ENCODE results near the gene MLYCD.

MLYCD gene

GRCh38 chr16:83900571-83900970 is 1.7 kb downstream of the MLYCD start:
- DNase-seq, result no peak

GRCh38 chr16:83901101-83901500 is 2.2 kb downstream of the MLYCD start:
- no peak for DNase-seq

GRCh38 chr16:83903751-83904150 is 4.8 kb downstream of the MLYCD start:
- DNase-seq, result no peak

GRCh38 chr16:83906683-83907082 is 7.8 kb downstream of the MLYCD start:
- no peak for DNase-seq

DNA sequence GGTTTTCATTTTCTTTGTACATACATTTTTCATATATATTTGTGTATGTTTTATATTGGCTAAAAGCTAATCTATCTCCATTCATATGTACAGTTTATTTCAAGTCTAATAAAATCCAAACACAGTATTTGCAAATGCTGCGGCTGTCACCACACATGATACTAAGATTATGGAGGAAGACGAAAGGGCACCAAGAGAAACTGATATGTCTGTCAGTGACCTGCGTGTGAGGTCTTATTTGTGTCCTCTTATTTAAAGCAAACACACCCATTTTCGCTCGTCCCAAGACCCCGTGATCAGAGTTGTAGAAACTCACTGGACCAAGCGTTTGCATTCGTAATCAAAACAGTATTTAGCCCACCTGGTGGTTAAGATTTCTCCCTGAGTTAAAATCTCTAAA is 8.2 kb downstream of the MLYCD start:
- DNase-seq, result no peak

DNA sequence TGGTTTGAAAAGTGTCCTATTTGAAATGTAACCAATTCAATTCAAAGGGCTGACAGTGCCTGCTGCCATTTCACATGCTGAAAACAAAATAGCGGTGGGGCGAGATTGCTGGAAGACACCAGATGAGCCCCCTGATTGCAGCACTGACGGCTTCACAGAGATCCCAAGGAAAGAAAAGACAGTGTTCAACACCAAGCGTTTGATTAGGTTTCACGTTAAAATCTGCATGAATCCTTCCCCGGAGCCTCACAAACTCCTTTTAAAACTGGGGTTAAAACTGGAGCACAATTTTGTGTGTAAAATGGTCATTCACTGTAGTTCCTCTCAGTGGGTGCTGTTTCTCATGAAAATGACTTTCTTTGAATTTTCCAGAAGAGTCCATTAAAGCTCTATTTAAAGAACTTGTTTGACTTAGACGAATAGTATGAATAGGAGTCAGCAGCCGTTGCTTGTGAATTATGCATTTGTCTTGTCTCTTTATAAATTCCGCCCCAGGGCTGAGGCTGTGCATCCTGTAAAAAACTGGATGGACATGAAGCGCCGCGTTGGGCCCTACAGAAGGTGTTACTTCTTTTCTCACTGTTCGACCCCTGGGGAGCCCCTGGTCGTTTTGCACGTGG is 8.8 kb downstream of the MLYCD start:
- no peak for DNase-seq

DNA sequence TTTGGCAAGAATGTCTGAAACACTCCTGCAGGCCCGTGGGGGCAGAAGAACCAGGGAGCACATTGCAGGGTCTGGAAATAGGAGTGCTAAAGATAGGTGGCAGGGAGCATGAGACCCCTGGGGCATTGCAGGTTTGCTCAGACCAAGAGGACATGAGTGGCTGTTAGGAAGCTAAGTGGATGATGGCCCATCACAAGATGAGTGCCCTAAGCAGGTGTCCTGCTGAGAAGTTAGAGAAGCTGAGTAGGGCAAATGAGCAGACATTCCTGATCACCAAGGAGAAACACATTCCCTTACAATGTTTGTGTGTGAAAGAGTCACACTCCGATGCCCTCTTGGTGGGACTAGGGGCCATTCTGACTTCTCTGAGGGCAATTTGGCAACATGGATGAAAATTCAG is 9.9 kb downstream of the MLYCD start:
- peak; percentile 46 for DNase-seq

GRCh38 chr16:83911290-83911689 is 12.4 kb downstream of the MLYCD start:
- DNase-seq, result no peak

GRCh38 chr16:83912519-83913244 is 13.8 kb downstream of the MLYCD start:
- DNase-seq, result peak; percentile 41

DNA sequence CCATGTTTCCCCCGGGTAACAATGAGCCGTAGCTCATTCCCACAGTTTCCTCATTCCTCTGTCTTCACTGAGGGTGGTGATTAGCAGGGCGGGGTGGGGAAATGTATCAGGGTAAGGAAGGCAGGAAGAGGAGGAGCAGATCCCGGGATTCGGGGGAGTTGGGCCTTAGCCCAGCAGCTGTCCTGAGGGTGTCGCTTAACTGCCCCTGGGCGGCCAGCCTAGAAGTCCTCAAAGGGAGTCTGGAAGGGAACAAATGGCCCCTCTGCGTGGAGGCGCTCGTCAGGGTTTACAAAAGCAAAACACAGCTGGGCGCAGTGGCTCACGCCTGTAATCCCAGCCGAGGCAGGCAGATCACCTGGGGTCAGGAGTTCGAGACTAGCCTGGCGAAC is 14.3 kb downstream of the MLYCD start:
- DNase-seq, result peak; percentile 52

DNA sequence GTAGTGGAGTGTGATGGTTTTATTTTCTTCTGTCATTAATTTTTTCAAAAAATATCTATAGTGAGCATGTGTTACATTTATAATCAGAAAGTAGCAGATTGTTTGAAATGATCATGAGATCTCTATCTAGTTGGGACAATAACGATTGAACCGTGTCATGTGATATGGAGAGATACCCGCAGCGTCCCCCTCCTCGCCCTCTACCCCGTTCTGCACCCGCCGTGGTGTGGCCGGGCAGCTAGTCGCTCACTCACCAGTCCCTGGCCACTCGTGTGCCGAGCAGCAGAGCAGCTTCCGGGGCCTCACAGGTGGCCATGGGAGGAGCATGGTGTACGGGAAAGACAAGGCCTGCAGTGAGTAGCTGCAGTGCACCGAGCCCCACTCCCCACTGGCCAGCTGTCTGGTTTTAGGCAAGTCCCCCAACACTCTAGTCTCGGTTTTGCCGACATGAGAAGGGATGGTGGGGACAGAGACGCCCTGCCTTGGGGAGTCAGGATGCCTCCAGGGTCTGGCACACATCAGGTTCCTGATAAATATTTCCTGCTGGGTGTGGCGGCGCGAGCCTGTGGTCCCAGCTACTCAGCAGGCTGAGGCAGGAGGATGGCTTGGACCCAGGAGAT is 15.3 kb downstream of the MLYCD start:
- DNase-seq, result peak; percentile 45

DNA sequence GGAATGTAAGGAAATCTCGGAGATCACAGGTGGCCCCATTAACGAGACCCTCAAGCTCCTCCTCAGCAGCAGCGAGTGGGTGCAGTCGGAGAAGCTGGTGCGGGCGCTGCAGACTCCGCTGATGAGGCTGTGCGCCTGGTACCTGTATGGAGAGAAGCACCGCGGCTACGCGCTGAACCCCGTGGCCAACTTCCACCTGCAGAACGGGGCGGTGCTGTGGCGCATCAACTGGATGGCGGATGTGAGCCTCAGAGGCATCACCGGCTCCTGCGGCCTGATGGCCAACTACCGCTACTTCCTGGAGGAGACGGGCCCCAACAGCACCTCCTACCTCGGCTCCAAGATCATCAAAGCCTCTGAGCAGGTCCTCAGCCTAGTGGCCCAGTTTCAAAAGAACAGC is 16.2 kb downstream of the MLYCD start:
- peak; percentile 44 for DNase-seq

- DNase-seq, result no peak
Observed at GRCh38 chr16:83915491-83915890, 16.6 kb downstream of the MLYCD start.

- DNase-seq, result peak; percentile 39
Observed at GRCh38 chr16:83917152-83918120, 18.5 kb downstream of the MLYCD start.

- no peak for DNase-seq
Observed at GRCh38 chr16:83920894-83921491, 22.1 kb downstream of the MLYCD start.

DNA sequence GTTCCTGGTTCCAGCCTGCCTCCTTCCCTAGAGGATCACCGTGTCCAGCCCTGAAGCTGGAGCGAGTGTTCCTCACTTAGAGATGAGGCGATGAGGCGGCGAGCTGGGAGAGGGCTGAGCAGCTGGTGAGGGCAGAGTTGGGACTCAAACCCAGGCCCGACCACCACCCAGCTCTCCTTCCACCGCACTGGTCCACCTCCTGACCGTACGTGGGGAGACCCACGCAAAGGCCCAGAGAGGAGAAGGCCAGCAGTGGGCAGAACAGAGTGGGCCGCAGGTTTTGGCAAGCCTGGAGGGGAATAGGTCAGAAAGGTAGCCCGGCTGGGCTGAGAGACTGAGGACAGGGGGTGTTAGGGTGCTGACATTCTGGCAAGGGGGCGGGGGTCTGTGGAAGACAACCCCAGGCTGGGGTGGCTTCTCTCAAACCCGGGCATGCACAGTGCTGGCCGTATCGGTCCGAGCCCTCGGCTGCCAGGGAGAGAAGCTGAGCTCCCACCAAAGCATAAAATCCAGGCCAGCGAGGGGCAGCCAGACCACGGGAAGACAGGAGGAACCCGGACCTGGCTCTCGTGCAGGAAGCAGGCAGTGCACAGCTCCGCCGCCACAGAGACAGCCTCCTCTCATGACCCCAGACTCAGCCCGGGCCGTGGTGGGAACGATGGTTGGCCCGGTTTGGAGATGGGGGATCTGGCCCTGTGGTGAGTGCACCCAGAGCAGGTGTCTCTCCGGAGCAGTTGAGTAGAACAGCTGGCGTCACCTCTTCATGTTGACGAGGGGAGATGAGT is 24.9 kb downstream of the MLYCD start:
- DNase-seq, result no peak

DNA sequence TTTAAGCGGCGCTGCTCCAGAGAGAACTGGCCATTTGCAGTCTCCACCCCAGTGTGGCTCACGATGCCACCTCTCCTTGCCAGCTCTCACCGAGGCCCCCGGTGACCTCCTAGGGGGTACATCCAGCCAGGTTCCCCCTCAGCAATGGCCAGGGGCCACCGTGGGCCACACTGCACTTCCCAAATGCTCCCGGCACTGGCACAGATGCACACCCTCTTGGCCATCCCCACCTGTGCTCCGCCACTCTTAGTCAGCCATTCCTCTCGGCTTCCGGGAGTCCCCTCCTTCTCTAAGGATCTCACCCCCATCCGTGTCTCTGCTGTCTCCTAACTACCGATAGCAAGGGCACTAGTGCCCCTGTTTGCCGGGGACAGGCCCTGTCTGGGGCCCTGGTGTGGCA is 25.8 kb downstream of the MLYCD start:
- no peak for DNase-seq

DNA sequence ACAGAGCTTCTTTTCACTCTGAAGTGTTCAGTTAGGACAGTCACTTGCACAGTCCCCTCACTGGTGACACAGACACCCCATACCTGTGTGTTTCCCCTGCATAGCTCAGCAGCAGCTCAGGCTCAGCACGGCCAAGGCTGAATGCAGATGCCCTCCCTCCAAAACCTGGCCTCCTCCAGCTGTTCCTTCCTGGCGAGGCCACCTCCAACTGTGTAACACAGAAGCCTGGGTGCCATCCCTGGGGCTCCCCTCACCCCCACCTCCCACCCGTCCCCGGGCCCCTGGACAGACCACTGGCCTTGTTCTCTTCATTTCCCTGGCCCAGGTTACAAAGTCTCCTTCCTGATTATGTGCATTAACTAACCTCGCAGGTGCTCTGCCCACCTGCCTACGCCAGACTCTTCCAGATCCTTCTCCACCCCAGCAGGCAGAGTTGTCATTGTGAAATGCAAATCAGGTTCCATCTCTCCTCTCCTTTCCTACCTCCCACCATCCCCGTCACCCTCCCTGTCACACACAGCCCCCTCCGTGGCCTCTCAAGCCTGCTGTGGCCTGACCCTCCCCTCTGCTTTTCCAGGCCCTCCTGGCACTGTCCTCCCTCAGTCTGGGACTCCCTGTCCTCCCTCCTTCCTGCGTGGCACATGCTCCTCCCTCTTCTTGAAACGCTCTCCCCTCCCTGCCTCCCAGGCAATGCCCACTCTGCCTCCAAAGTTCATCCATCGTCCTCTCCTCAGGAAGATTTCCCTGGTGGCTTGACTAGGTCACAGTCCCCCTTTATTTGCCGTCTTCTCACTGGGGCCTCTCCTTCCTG is 26.4 kb downstream of the MLYCD start:
- DNase-seq, result no peak

DNA sequence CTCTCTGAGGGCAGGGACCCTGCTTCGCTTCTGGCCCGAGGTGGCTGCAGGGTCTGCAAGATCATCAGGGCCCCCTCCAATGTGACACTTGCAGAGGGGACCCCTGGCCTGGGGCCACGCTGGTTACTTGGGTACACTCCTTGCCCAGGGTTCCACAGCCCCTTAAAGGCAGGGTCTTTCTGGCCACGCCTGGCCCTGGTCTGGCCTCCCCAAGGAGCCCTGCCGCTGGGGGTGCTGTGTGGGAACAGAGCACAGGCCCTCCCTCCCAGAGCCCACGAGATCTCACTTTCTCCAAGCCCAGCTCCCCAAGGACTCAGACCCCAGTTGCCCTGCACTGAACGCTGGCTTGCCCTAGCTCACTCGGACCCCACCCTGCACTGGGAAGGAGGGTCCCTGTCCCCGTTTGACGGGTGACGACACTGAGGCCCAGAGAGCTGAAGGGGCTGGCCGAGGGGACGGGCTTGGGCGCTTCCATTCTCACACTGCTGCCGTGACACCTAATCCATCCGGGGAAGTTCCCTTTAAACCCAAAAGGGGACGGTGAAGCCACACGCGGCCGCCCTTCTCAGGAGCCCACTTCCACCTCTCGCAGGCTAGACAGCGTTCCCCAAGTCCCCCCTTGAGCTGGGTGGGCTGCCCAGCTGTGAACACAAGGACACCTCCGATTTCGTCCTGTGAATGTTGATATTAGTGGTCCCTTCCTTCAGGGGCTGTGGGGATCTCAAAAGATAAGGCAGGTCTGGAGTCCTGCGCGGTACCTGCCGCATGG is 27.2 kb downstream of the MLYCD start:
- no peak for DNase-seq

- peak; percentile 94 for DNase-seq
Observed at GRCh38 chr16:83926726-83927397, 27.9 kb downstream of the MLYCD start.
